HG03196 (cell line): ENCODE data around the gene VSTM2L.

Source experiments
- ATAC-seq: cut with Tn5 transposase; IDR thresholded peaks from one replicate; pipeline ENCODE4 v1.9.1; 2021; ENCODE audit not compliant: unreplicated experiment

VSTM2L gene

GRCh38 chr20:37878835-37879599 lies 23.9 kb upstream of the VSTM2L start:
- no peak for ATAC-seq

GRCh38 chr20:37879843-37880242 lies 23.1 kb upstream of the VSTM2L start:
- ATAC-seq = no peak

GRCh38 chr20:37880726-37881591 lies 22.0 kb upstream of the VSTM2L start:
- ATAC-seq = no peak

GRCh38 chr20:37881601-37882343 lies 21.2 kb upstream of the VSTM2L start:
- no peak for ATAC-seq

- no peak for ATAC-seq
Observed at GRCh38 chr20:37882961-37883712, 19.8 kb upstream of the VSTM2L start.

- ATAC-seq = no peak
Observed at GRCh38 chr20:37885042-37885441, 17.9 kb upstream of the VSTM2L start.

- no peak for ATAC-seq
Observed at GRCh38 chr20:37885593-37886503, 17.1 kb upstream of the VSTM2L start.

- no peak for ATAC-seq
Observed at GRCh38 chr20:37886851-37887297, 16.1 kb upstream of the VSTM2L start.

GRCh38 chr20:37888641-37889040 lies 14.3 kb upstream of the VSTM2L start:
- ATAC-seq = no peak

- no peak for ATAC-seq
Observed at GRCh38 chr20:37890108-37890507, 12.8 kb upstream of the VSTM2L start.

GRCh38 chr20:37890643-37891042 lies 12.3 kb upstream of the VSTM2L start:
- ATAC-seq = no peak

GRCh38 chr20:37892001-37892400 lies 10.9 kb upstream of the VSTM2L start:
- no peak for ATAC-seq

- no peak for ATAC-seq
Observed at GRCh38 chr20:37893566-37894241, 9.2 kb upstream of the VSTM2L start.

GRCh38 chr20:37894454-37894853 lies 8.5 kb upstream of the VSTM2L start:
- ATAC-seq = no peak

GRCh38 chr20:37895166-37895565 lies 7.8 kb upstream of the VSTM2L start:
- ATAC-seq = no peak

GRCh38 chr20:37896932-37897548 lies 5.9 kb upstream of the VSTM2L start:
- ATAC-seq = no peak

- ATAC-seq = no peak
Observed at GRCh38 chr20:37898233-37899104, 4.5 kb upstream of the VSTM2L start.
